Brain microvascular endothelial cell (primary cell): Measurements from ENCODE around the gene TEDDM1.

Experiments used
- DNase-seq: peaks from one replicate; pipeline ENCODE4 v3.0.0-alpha.2; 2020
- H3K27ac ChIP-seq: fragments of 250-450 bp; sonication (Bioruptor Pico); 2 replicates; pipeline ENCODE4 v1.5.1; 2020; ENCODE audit warnings: mild to moderate bottlenecking, moderate library complexity
- H3K27me3 ChIP-seq: fragments of 250-450 bp; sonication (Bioruptor Pico); replicated peaks from 2 replicates; pipeline ENCODE4 v1.5.1; 2020; ENCODE audit warnings: mild to moderate bottlenecking
- H3K36me3 ChIP-seq: fragments of 250-450 bp; sonication (Bioruptor Pico); replicated peaks from 2 replicates; pipeline ENCODE4 v1.5.1; 2020; ENCODE audit warnings: mild to moderate bottlenecking
- H3K4me3 ChIP-seq: 2 replicates; pipeline ENCODE4 v1.5.1; 2011; ENCODE audit warnings: low read depth, mild to moderate bottlenecking, control low read depth, low read length, moderate library complexity
- in situ Hi-C: cut with HindIII; loops from 2 replicates; pipeline ENCODE4 v1.10.0; 2017; ENCODE audit warnings: low sequenced_read_pairs, low pct_ligation_motif_present
- TF ChIP-seq, protein P1 (sequence below): IDR thresholded peaks from 2 replicates; pipeline ENCODE4 v1.5.1; 2011; ENCODE audit warnings: low read depth, mild to moderate bottlenecking, moderate library complexity, low read length, control low read depth, inconsistent platforms; ENCODE audit errors: missing control alignments

TEDDM1 gene

DNA sequence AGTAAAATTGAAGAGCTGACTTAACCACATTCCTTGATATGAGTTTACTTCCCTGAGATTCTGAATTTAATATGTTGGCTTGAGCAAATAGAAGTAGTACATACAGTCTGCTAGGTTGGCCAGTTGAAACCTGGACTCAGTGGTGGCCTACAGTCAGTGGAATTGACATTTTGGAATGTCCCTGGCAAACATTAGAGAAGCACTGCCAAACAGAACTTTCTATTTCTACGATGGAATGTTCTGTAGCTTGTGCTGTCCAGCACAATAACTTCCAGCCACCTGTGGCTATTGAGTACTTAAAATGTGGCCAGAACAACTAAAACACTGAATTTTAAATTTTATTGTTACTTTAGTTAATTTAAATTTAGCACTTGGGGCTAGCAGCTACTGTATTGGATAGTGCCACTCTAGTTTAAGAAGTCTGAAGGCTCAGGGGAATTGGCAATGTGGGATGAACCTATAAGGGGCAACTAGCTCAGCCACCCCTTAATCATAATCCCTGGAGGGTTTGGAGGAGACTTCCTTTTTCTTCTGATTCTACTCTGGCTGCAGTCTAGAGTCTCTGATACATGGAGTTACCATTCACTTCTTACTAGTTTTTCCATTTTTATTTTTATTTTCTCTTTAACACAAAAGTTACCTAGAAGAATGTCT is 10.3 kb upstream of the TEDDM1 start:
- in situ Hi-C loops: no loop called here
- Histone ChIP-seq H3K27me3 (no peaks in the 10 kb centered on the region), H3K36me3 (no peaks in the 10 kb centered on the region), H3K27ac (no peak overlapping the region), H3K4me3 (no peak overlapping the region)
- no peak for DNase-seq
- TF ChIP-seq, protein P1, sequence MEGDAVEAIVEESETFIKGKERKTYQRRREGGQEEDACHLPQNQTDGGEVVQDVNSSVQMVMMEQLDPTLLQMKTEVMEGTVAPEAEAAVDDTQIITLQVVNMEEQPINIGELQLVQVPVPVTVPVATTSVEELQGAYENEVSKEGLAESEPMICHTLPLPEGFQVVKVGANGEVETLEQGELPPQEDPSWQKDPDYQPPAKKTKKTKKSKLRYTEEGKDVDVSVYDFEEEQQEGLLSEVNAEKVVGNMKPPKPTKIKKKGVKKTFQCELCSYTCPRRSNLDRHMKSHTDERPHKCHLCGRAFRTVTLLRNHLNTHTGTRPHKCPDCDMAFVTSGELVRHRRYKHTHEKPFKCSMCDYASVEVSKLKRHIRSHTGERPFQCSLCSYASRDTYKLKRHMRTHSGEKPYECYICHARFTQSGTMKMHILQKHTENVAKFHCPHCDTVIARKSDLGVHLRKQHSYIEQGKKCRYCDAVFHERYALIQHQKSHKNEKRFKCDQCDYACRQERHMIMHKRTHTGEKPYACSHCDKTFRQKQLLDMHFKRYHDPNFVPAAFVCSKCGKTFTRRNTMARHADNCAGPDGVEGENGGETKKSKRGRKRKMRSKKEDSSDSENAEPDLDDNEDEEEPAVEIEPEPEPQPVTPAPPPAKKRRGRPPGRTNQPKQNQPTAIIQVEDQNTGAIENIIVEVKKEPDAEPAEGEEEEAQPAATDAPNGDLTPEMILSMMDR: no peak

DNA sequence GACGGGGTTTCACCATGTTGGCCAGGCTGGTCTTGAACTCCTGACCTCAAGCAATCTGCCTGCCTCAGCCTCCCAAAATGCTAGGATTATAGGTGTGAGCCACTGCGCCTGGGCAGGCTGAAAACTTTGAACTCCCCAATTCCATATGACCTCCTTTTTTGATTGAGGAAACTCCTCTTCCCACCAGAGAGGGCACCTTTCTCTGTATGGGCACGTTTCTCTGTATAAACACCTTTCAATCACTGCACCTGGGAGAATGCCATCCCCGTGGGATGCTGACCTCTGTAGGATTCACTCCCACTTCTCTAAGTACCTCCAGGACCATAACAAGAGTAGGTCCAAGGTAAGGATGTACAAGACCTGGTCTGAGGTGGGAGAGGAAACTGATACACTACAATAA is 9.7 kb upstream of the TEDDM1 start:
- no peaks in the 10 kb centered on the region for H3K36me3 ChIP-seq
- H3K27me3 ChIP-seq: no peaks in the 10 kb centered on the region
- DNase-seq: no peak
- TF ChIP-seq, protein P1: no peak
- in situ Hi-C loops: no loop called here
- no peak overlapping the region for H3K4me3 ChIP-seq
- H3K27ac ChIP-seq: no peak overlapping the region

DNA sequence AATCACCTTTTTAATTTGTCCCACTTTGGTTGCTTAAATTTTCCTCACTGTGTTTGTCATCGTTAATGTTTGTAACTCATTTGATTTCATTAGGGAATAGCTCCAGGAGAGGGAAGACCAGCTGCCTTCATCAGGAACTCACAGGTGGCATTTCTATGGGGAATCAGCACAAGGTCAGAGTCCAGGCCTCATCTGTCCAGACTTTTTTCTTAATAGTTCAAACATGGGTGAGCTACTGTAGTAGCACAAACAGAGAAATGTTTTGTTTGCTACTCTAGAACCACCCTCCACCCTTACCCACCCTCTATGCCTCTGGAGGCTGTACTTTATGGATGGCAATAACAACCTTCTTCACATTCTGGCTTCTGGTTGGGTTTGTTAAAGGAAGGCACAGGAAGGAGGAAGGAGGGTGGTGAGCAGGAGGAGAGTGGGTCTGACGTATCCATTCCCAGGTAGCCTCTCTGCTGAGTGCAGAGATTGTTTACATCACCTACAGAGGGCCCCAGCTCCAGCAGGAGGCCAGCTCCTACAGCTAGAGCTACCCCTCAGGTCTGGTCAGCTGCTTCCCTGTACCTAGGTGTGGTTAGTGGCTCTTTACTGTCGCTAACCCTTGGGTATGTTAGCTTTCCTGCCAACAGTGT is 8.1 kb upstream of the TEDDM1 start:
- in situ Hi-C loops: no loop called here

DNA sequence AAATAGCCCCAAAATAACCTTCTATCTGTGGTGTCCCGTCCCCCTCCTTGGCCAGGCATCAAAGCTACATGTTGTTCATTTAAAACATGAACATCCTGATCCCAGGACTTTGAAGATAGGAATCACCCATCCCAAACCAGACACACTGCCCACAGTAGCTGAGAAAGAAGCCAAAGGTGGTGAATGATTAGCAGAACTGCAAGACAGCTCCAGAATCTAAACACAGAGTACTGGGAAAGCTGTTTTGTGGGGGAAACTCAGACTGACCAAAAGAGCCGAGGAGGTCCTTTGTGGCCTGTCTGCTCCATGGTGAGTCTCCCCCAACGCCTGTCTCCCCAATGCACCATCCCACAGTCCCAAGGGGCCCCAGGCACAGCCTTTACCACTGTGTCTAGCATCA is 7.3 kb upstream of the TEDDM1 start:
- Histone ChIP-seq H3K27me3 (no peaks in the 10 kb centered on the region), H3K27ac (no peak overlapping the region), H3K4me3 (no peak overlapping the region), H3K36me3 (no peaks in the 10 kb centered on the region)
- TF ChIP-seq, protein P1: no peak
- in situ Hi-C loops: no loop called here
- DNase-seq: no peak

More for the DNA sequence above, 8.1 kb upstream of the TEDDM1 start:
- H3K27ac ChIP-seq: no peak overlapping the region
- H3K36me3 ChIP-seq: no peaks in the 10 kb centered on the region
- DNase-seq: no peak
- TF ChIP-seq, protein P1: no peak
- H3K4me3 ChIP-seq: no peak overlapping the region
- H3K27me3 ChIP-seq: no peaks in the 10 kb centered on the region

DNA sequence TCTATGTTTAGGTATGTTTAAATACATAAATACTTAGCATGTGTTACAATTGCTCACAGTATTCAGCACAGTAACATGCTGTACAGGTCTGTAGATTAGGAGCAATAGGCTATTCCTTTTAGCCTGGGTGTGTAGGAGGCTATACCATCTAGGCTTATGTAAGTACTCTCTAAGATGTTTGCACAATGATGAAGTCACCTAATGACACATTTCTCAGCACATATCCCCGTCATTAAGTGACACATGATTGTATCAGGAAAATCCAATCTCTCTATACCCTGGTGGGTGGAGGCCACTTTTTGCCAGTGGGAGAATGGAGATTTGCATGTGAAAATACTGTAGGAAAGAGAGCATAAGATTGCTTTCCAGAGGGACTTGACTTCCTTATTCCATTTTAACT is 5.5 kb upstream of the TEDDM1 start:
- in situ Hi-C loops: no loop called here
- no peaks in the 10 kb centered on the region for H3K27me3 ChIP-seq
- DNase-seq: no peak
- H3K36me3 ChIP-seq: no peaks in the 10 kb centered on the region
- H3K27ac ChIP-seq: no peak overlapping the region
- no peak overlapping the region for H3K4me3 ChIP-seq
- TF ChIP-seq, protein P1: no peak
